ENCODE measurements around the gene RGL2. TPM values are rescaled to one million over a fixed set of nuclear protein-coding genes. Genes with fewer than 3 reads are reported as not detected.
A peak's percentile ranks its signal among the peaks of the same experiment; 100 is the strongest.

Gene RGL2
- total and polyA plus RNA-seq, 10 of the 15 experiments (the other 5 are each of a cell fraction or from before 2014, with no cell fraction given), result 0.84 to 21.2 (median 6.8) TPM

DNA sequence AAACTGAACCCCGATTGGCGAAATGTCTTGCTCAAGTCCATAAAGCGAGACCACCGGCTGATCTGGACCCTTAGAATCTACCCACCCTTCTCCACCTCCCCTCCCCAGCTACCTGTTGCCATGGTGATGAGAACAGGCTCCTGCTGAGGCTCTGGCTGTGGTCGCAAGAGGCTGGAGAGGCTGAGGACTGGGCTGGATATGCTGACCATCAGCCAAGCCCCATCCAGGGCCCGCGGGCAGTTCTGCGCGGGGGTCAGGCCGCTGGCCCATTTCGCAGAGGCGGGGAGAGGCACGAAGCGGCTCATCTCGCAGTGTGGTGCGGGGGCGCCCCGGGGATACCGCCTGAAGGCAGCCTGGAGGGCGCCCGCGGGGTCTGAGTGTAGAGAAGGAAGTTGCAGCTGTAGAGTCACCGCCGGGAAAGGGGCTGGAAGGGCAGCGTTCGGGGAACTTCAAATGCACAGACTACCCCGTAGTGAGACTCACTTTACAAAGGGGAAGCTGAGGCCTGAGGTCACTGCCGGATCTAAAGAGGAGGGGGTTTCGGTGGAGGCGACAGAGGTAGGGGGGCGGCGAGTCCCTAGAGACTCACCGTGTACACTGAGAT lies 14.5 kb upstream of the RGL2 start (continued):
- TF ChIP-seq EGR1 (IDR thresholded peaks at IDR 0.05; ENCODE audit: borderline replicate concordance in 1 of 2, low read depth in 2 of 2, low read length in 2 of 2) (peak in 1 of 2 experiments; percentile 71; a peak in 1 of 3 replicates), SREBF1 (IDR thresholded peaks at IDR 0.05; ENCODE audit: low read length) (no peak), MTA3 (IDR thresholded peaks at IDR 0.05; ENCODE audit: borderline replicate concordance, low read length) (0 out of 2 replicates have a peak, but pooled peaks have one; percentile 34), NR2C1 (IDR thresholded peaks at IDR 0.05) (no peak), BMI1 (IDR thresholded peaks at IDR 0.05; ENCODE audit: borderline replicate concordance) (peak; percentile 76; the same call in 1 of the 2 replicates), RB1 (IDR thresholded peaks at IDR 0.05; ENCODE audit: borderline replicate concordance) (no peak), HDAC6 (IDR thresholded peaks at IDR 0.05; ENCODE audit: unreplicated experiment) (peak; percentile 25), NFYA (IDR thresholded peaks at IDR 0.05; ENCODE audit: borderline replicate concordance, low read depth, low read length) (no peak), BACH1 (IDR thresholded peaks at IDR 0.05; ENCODE audit: borderline replicate concordance) (no peak), POU2F2 (IDR thresholded peaks at IDR 0.05; ENCODE audit: borderline replicate concordance, low read depth, low read length) (no peak), TBL1XR1 (IDR thresholded peaks at IDR 0.05; ENCODE audit: low read depth, low read length) (no peak), EED (IDR thresholded peaks at IDR 0.05; ENCODE audit: low read depth) (no peak), KLF5 (IDR thresholded peaks at IDR 0.05; ENCODE audit: partially characterized antibody) (no peak), GATAD2B (conservative IDR thresholded peaks at IDR 0.05; ENCODE audit: low read depth) (no peak)
- TF ChIP-seq, protein P1, sequence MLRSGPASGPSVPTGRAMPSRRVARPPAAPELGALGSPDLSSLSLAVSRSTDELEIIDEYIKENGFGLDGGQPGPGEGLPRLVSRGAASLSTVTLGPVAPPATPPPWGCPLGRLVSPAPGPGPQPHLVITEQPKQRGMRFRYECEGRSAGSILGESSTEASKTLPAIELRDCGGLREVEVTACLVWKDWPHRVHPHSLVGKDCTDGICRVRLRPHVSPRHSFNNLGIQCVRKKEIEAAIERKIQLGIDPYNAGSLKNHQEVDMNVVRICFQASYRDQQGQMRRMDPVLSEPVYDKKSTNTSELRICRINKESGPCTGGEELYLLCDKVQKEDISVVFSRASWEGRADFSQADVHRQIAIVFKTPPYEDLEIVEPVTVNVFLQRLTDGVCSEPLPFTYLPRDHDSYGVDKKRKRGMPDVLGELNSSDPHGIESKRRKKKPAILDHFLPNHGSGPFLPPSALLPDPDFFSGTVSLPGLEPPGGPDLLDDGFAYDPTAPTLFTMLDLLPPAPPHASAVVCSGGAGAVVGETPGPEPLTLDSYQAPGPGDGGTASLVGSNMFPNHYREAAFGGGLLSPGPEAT (IDR thresholded peaks at IDR 0.05; ENCODE audit: low read depth), result no peak
- TF ChIP-seq, protein P2, sequence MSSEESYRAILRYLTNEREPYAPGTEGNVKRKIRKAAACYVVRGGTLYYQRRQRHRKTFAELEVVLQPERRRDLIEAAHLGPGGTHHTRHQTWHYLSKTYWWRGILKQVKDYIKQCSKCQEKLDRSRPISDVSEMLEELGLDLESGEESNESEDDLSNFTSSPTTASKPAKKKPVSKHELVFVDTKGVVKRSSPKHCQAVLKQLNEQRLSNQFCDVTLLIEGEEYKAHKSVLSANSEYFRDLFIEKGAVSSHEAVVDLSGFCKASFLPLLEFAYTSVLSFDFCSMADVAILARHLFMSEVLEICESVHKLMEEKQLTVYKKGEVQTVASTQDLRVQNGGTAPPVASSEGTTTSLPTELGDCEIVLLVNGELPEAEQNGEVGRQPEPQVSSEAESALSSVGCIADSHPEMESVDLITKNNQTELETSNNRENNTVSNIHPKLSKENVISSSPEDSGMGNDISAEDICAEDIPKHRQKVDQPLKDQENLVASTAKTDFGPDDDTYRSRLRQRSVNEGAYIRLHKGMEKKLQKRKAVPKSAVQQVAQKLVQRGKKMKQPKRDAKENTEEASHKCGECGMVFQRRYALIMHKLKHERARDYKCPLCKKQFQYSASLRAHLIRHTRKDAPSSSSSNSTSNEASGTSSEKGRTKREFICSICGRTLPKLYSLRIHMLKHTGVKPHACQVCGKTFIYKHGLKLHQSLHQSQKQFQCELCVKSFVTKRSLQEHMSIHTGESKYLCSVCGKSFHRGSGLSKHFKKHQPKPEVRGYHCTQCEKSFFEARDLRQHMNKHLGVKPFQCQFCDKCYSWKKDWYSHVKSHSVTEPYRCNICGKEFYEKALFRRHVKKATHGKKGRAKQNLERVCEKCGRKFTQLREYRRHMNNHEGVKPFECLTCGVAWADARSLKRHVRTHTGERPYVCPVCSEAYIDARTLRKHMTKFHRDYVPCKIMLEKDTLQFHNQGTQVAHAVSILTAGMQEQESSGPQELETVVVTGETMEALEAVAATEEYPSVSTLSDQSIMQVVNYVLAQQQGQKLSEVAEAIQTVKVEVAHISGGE (CRISPR knock-in tag; IDR thresholded peaks at IDR 0.05), result no peak
- TF ChIP-seq, protein P3, sequence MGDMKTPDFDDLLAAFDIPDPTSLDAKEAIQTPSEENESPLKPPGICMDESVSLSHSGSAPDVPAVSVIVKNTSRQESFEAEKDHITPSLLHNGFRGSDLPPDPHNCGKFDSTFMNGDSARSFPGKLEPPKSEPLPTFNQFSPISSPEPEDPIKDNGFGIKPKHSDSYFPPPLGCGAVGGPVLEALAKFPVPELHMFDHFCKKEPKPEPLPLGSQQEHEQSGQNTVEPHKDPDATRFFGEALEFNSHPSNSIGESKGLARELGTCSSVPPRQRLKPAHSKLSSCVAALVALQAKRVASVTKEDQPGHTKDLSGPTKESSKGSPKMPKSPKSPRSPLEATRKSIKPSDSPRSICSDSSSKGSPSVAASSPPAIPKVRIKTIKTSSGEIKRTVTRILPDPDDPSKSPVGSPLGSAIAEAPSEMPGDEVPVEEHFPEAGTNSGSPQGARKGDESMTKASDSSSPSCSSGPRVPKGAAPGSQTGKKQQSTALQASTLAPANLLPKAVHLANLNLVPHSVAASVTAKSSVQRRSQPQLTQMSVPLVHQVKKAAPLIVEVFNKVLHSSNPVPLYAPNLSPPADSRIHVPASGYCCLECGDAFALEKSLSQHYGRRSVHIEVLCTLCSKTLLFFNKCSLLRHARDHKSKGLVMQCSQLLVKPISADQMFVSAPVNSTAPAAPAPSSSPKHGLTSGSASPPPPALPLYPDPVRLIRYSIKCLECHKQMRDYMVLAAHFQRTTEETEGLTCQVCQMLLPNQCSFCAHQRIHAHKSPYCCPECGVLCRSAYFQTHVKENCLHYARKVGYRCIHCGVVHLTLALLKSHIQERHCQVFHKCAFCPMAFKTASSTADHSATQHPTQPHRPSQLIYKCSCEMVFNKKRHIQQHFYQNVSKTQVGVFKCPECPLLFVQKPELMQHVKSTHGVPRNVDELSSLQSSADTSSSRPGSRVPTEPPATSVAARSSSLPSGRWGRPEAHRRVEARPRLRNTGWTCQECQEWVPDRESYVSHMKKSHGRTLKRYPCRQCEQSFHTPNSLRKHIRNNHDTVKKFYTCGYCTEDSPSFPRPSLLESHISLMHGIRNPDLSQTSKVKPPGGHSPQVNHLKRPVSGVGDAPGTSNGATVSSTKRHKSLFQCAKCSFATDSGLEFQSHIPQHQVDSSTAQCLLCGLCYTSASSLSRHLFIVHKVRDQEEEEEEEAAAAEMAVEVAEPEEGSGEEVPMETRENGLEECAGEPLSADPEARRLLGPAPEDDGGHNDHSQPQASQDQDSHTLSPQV (IDR thresholded peaks at IDR 0.05), result no peak
- TF ChIP-seq, protein P4, sequence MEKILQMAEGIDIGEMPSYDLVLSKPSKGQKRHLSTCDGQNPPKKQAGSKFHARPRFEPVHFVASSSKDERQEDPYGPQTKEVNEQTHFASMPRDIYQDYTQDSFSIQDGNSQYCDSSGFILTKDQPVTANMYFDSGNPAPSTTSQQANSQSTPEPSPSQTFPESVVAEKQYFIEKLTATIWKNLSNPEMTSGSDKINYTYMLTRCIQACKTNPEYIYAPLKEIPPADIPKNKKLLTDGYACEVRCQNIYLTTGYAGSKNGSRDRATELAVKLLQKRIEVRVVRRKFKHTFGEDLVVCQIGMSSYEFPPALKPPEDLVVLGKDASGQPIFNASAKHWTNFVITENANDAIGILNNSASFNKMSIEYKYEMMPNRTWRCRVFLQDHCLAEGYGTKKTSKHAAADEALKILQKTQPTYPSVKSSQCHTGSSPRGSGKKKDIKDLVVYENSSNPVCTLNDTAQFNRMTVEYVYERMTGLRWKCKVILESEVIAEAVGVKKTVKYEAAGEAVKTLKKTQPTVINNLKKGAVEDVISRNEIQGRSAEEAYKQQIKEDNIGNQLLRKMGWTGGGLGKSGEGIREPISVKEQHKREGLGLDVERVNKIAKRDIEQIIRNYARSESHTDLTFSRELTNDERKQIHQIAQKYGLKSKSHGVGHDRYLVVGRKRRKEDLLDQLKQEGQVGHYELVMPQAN (conservative IDR thresholded peaks at IDR 0.05), result peak; percentile 22; the same call in 1 of the 2 replicates
